Measurements from ENCODE around the gene MRAP2.

GRCh38 chr6:83984411-83984810 lies 49.2 kb upstream of the MRAP2 start:
- no peak for TF ChIP-seq SNAI2 (CRISPR knock-in tag; IDR thresholded peaks at IDR 0.05)
- TF ChIP-seq TOX (CRISPR knock-in tag; IDR thresholded peaks at IDR 0.05; ENCODE audit: borderline replicate concordance), result no peak
- TF ChIP-seq RARB (CRISPR knock-in tag; IDR thresholded peaks at IDR 0.05), result no peak
- no peak for TF ChIP-seq CREB5 (CRISPR knock-in tag; IDR thresholded peaks at IDR 0.05; ENCODE audit: low read depth)
- no peak for TF ChIP-seq ARNTL (CRISPR knock-in tag; IDR thresholded peaks at IDR 0.05; ENCODE audit: borderline replicate concordance, low read depth)
- no peak for TF ChIP-seq ZNF70 (CRISPR knock-in tag; IDR thresholded peaks at IDR 0.05)
- no peak for TF ChIP-seq GLIS3 (CRISPR knock-in tag; IDR thresholded peaks at IDR 0.05)
- TF ChIP-seq ZFP30 (CRISPR knock-in tag; IDR thresholded peaks at IDR 0.05), result no peak
- no peak for TF ChIP-seq ISL1 (CRISPR knock-in tag; IDR thresholded peaks at IDR 0.05)

Data from SK-N-SH treated with all-trans-retinoic acid at 6 μM for 48 hours (cell line).